Astrocyte (in vitro differentiated cells and primary cell): Measurements from ENCODE around the gene ADAMTSL5.

Experiments used
- CTCF ChIP-seq: IDR thresholded peaks from 2 replicates; pipeline ENCODE4 v1.5.1; 2011; ENCODE audit warnings: low read depth, mild to moderate bottlenecking, inconsistent platforms, low read length, moderate library complexity; ENCODE audit not compliant: insufficient read depth
- EZH2 ChIP-seq: IDR thresholded peaks from 2 replicates; pipeline ENCODE4 v1.6.1; 2012; ENCODE audit warnings: mild to moderate bottlenecking, low read length, inconsistent platforms; ENCODE audit not compliant: insufficient read depth

GRCh38 chr19:1495051-1495798 is 17.6 kb downstream of the ADAMTSL5 start:
- TF ChIP-seq CTCF (no peak), EZH2 (no peak)
